NOMO-1 (cell line): Measurements from ENCODE around the gene NDUFS6.
"Not testable (repeated sequence)": the region's sequence is repeated elsewhere in the genome, so short reads cannot be mapped to it uniquely, and the experiment has no call there.

Experiments used
- DNase-seq, 2 experiments: peaks; one replicate each; lab custom pipeline; 2025; ENCODE audit not compliant: unreplicated experiment in 2 of 2; lab: John Stamatoyannopoulos, UW

The NDUFS6 gene

DNA sequence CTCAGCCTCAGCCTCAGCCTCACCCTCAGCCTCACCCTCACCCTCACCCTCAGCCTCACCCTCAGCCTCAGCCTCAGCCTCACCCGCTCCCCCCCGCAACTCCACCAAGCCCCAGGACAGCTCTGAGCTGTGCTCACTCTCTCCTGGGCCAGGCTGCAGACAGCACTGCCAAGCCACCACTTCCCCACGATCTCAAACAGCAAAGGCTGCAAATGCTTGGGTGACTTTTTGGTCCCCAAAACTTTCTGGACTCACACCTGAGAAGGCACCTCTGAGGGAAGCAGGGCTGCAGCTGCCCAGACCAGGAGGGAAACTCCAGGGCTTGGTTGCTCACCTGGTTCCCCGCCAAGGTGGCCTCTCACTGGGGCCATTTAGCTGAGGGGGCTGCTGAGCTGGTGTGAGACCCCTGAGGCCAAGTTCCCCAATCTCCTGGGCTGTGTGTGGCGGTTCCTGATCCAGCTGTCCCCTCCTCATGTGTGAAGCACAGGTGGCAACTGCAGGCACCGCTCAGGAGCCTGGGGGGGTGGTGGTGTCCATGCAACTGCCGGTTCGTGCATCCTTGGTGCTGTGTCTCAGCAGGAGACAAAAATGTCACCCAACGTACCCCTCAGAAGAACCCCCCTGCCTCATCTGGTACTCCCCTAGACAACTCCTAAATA is 19.4 kb upstream of the NDUFS6 start:
- no peak for DNase-seq

DNA sequence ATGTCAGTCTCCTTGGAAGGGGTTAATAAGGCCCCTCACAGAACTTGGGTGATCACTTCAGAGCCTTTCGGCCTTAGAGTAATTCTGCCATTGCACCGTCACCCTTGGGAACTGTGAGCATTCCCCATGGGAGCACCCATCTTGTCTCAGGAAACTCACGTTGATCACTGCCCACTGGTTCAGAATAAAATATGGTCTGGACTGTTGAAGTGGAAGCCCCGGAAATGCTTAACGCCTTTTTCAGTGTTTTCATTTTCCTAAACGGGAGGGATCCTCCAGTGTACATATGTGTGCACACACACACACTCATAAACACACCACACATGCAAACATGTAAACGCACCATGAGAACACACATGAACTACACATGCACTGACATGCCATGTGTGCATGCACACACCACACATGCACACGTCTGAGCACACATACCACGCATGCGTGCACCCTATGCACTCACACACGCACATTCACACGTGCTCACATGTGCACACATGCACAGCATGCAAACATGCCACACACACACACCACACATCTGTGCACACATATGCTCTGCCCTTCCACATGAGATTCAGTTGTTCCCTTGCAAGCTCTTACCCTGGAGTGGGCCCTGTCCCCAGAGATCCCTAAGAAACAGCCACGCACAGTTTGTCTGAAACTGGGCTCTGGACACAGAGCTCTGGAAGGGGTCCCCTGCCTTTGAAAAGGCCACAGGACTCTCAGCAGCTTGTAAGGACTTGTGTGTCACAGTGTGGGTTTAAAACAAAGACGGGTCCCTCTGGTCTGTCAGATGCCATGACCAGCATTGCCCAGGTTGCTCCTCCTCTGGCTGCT is 18.6 kb upstream of the NDUFS6 start:
- DNase-seq, result no peak

GRCh38 chr5:1783216-1783554 is 18.0 kb upstream of the NDUFS6 start:
- no peak for DNase-seq

DNA sequence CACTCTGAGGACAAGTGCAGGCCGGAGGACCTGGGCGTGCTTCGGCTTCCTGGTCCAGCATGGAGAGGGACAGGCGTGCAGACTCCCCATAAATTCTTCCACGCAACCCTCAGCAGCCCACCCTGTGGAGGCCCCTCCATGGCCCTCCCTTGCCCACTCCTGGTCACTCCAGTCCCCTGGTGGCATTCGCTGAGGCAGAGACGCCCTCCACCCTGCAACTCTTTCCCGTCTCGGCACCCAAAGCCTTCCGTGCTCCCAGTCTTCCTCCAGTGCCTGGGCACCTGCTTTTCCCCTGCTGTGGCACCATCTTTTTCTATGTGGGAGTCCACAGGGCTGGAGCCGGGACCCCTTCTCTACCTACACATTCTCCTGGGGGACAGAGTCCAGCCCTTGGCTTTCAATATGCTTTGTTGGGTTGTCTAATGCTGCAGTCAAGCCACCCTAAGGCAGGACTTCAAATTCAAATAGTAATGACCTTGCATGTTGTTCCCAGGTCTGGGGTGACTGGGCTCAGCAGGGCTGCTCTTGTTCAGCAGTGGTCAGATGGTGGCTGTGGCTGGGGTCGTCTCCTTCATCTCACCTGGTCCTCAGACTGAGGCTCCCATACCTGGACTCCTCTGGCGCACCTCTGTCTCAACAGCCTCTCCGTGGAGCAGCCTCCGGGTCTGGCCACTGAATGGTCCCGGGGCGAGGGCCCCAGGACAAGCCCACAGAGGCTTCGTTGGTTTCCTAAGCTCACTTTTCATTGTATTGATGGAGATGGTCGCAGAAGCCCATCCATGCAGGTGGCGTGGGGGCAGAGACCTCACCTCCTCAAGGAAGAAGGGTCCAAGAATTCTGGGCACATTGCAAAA is 16.8 kb upstream of the NDUFS6 start:
- no peak for DNase-seq

DNA sequence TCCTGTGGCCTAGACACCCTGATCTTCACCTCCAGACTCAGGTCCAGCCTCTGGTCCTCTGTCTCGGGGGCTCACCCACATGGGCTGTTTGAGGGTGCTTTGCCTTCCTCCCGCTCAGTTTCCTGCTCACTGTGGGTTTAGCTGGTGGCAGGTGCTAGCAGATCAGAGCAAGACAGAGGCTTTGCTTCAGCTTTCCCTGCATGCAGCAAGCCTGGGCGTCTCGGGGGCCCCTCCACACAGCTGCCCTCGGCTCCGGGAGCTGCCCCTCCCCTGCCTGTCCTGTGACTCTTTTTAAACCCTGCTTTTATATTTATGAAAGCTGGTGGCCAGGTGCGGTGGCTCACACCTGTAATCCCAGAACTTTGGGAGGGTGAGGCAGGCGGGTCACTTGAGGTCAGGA is 16.1 kb upstream of the NDUFS6 start:
- DNase-seq, result no peak

DNA sequence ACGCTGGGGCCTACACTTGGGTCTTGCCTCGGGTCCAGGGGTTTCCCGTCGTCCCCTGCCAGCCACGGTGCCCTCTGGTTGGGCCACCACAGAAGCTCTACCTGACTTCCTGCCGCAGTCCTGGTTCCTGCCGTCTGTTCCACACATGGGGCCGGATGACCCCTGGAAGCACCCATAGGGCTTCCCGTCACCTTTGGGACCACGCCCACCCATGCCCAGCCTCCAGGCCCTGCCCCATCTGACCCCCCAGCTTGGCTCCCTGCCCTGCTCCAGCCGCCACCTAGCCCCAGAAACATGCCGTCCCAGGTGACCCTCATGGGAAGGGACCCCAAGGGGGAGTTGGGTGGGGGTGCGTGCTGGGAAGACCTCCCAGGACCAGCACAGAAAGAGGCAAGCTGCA is 15.2 kb upstream of the NDUFS6 start:
- DNase-seq, result no peak

DNA sequence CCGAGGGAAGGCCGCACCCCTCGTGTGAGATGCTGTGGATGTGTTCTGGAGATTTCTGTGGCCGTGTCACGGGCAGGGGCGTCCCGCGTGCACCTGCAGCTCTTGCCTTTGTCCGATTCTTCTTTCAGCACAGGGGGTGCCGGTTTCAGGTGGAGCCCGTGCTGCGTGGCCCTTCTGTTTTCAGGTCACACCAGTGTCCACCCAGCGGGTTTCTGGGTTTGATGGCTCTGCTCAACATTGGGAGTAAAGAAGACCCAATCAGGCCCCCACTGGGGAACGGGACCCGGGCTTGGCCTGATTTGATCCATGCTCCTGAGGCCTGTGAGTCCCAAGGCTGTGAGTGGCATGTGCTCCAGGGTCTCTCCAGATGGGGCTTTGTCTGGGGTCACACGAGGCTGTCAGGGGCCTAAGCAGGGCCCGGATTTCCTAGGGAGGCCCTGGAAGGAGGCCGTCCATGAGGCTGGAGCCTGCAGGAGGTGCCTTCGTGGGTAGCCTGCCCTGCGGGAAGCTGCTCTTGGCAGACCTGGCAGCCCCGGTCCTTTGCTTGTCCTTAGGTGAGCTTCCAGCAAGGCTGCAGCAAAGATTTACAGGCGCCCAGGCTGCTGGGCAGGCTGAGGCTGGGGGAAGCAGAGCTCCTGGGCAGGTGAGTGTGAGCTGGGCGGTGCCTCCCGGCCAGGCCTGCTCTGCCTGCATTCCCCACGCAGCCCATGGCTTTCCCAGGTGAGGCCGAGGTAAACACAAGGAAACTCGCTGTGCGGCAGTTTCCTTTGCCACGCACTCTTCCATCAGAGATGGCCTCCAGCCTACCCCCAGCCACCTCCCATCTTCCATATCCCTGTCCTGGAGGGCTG is 14.4 kb upstream of the NDUFS6 start:
- no peak for DNase-seq

- DNase-seq, result no peak
These were observed 13.6 kb upstream of the NDUFS6 start for GRCh38 chr5:1787472-1788047.

DNA sequence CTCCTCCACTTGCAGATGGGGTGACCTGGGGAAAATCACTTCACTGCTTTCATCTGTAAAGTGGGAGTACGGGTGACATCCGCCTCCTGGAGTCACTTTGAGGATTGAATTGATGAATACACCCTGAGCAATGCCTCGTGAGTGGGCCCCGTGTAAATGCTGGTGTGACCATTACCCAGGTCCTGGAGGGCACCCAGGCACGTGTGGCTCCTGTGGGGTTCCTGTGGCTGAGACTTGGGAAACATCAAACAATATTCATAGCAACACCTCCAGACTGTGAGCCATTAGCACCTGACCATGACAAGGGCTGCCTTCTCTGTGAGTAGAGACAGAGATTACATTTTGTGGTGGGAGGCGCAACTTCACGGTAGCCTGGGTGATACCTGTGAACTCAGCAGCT is 13.0 kb upstream of the NDUFS6 start:
- DNase-seq, result no peak

GRCh38 chr5:1788828-1789227 is 12.4 kb upstream of the NDUFS6 start:
- DNase-seq, result no peak

DNA sequence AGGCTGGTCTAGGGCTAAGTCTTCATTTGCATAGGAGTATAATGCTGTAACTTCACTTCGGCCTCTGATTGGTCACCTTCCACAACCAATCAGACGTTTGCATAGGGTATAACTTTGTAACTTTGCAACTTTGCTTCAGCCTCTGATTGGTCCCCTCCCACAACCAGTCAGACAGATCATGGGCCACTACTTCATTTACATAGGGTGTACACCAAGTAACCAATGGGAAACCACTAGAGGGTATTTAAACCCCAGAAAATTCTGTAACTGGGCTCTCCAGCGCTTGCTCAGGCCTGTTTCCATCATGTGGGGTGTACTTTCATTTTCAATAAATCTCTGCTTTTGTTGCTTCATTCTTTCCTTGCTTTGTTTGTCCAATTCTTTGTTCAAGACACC is 11.8 kb upstream of the NDUFS6 start:
- not testable (repeated sequence) for DNase-seq

DNA sequence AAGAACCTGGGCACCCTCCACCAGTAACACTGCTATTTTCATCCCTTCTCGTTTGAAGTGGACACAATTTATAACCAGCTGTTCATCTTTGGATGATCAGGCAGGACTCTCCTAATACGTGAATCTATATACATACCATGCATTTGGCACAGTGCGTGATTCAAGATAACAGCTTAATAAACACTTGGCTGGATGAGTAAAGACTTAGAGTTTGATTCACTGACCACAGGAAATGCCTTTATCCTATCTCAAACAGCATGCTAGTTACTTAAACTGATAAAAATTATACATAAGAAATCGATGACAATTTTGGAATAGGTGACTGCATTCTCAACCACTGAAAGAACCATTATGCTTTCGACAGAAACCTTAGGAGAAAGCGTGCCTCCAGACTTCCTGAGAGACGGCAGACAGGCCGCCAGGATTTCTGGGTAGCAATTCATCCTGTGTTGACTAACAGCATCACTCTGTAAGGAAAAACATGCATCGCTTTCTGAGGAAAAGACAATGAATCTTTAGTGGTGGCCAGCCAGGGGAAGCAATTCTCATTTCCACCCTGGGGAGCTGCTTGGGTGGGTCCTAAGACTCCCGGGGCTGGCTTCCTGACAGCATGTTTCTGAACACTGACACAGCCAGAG is 11.3 kb upstream of the NDUFS6 start:
- no peak for DNase-seq

DNA sequence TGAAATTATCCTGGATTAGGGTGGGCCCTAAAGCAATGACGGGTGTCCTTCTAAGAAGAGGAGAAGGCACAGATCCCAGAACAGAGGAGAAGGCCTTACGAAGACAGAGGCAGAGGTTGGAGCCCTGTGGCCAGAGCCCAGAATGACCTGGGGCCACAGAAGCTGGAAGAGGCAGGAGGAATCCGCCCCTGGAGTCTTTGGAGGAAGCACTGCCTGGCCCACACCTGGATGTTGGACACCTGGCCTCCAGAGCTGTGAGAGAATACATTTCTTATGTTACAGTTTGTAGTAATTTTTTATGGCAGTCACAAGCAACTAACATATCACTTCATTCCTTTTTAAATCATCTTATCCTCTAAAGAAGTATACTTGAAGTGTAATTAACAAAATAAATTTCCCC is 10.0 kb upstream of the NDUFS6 start:
- DNase-seq, result no peak

GRCh38 chr5:1792842-1793266 is 8.4 kb upstream of the NDUFS6 start:
- peak; percentile 66 to 75 for DNase-seq

GRCh38 chr5:1793301-1793740 is 7.9 kb upstream of the NDUFS6 start:
- DNase-seq, result no peak

GRCh38 chr5:1793966-1794900 is 7.0 kb upstream of the NDUFS6 start:
- DNase-seq, result no peak

- no peak for DNase-seq
These were observed 6.3 kb upstream of the NDUFS6 start for GRCh38 chr5:1794901-1795290.

- no peak for DNase-seq
These were observed 5.7 kb upstream of the NDUFS6 start for GRCh38 chr5:1795506-1795905.

GRCh38 chr5:1795931-1796330 is 5.3 kb upstream of the NDUFS6 start:
- DNase-seq, result no peak
